Measurements from ENCODE around the gene MYO3B. TPM values are rescaled to one million over a fixed set of nuclear protein-coding genes. Genes with fewer than 3 reads are reported as not detected.

Gene MYO3B
- total and polyA plus RNA-seq, 2 experiments from 2014 or later = 0.11 TPM; not detected in 1

DNA sequence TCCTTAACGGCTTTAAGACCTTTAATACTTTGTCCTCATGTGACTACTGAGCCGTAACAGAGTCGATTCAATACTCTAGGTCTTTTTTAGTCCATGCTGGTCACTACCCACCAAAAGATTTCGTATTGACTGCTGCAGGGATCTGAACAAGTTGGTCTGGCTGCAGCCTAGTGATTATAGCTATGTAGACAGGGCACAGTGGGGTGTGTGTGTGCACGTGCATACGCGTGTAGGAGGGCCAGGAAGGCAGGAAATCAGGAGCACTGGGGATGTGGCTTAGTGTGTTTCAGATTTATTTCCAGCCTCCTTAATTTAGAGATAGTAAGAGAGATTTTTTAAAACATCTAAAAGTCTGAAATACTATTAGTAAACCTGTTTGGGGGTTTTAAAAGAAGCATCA, 161.4 kb downstream of the MYO3B start:
- H3K4me3 ChIP-seq = no peak overlapping the region
- no peaks in the 10 kb centered on the region for H4K20me1 ChIP-seq (ENCODE audit: insufficient read depth)
- H3K36me3 ChIP-seq (ENCODE audit: low read depth) = no peaks in the 10 kb centered on the region
- no peak overlapping the region for H3K27ac ChIP-seq
- H3K4me2 ChIP-seq (ENCODE audit: unreplicated experiment) = no peak overlapping the region
- H3K4me1 ChIP-seq (ENCODE audit: insufficient read depth) = no peaks in the 10 kb centered on the region
- no peaks in the 10 kb centered on the region for H3F3A ChIP-seq (ENCODE audit: insufficient read depth)
- WGBS, 2 experiments (ENCODE audit: low coverage in 1 of 2, low lambda C conversion rate in 2 of 2, missing lambda C conversion rate in 2 of 2) = 53 to 55% methylated on average over 7 of the region's 7 CpGs
- TF ChIP-seq EZH2 (IDR thresholded peaks at IDR 0.05; ENCODE audit: insufficient read depth, poor library complexity, severe bottlenecking) (no peak), EZH2phosphoT487 (IDR thresholded peaks at IDR 0.05; ENCODE audit: insufficient read depth, low read depth) (no peak)
- no peak overlapping the region for H3K9ac ChIP-seq
- H3K79me2 ChIP-seq (ENCODE audit: insufficient read depth) = no peaks in the 10 kb centered on the region
- no peak overlapping the region for H2AFZ ChIP-seq
- H3K9me2 ChIP-seq (ENCODE audit: insufficient read depth) = no peaks in the 10 kb centered on the region
- no peak for DNase-seq
- no peaks in the 10 kb centered on the region for H3K9me3 ChIP-seq (ENCODE audit: low read depth)
- no peaks in the 10 kb centered on the region; the same call in 1 of the 2 replicates for H3K27me3 ChIP-seq (replicated peaks; ENCODE audit: insufficient read depth)
- in situ Hi-C loops (cut with MboI) = no loop called here

- Histone ChIP-seq H3F3A (ENCODE audit: insufficient read depth) (no peaks in the 10 kb centered on the region), H3K79me2 (ENCODE audit: insufficient read depth) (no peaks in the 10 kb centered on the region), H3K4me1 (ENCODE audit: insufficient read depth) (no peaks in the 10 kb centered on the region), H3K9me2 (ENCODE audit: insufficient read depth) (no peaks in the 10 kb centered on the region), H3K4me2 (ENCODE audit: unreplicated experiment) (no peak overlapping the region), H3K36me3 (ENCODE audit: low read depth) (no peaks in the 10 kb centered on the region), H3K4me3 (no peak overlapping the region), H4K20me1 (ENCODE audit: insufficient read depth) (no peaks in the 10 kb centered on the region), H3K9ac (no peak overlapping the region), H3K27me3 (replicated peaks; ENCODE audit: insufficient read depth) (no peaks in the 10 kb centered on the region; the same call in 1 of the 2 replicates), H3K9me3 (ENCODE audit: low read depth) (no peaks in the 10 kb centered on the region), H2AFZ (no peak overlapping the region), H3K27ac (no peak overlapping the region)
- DNase-seq = no peak
- no peak for TF ChIP-seq EZH2phosphoT487 (IDR thresholded peaks at IDR 0.05; ENCODE audit: insufficient read depth, low read depth)
- TF ChIP-seq EZH2 (IDR thresholded peaks at IDR 0.05; ENCODE audit: insufficient read depth, poor library complexity, severe bottlenecking) = no peak
- in situ Hi-C loops (cut with MboI) = no loop called here
- 29 to 41% methylated on average over 5 of the region's 5 CpGs for WGBS, 2 experiments (ENCODE audit: low coverage in 1 of 2, low lambda C conversion rate in 2 of 2, missing lambda C conversion rate in 2 of 2)
These were observed 162.1 kb downstream of the MYO3B start for GRCh38 chr2:170339750-170340692.

DNA sequence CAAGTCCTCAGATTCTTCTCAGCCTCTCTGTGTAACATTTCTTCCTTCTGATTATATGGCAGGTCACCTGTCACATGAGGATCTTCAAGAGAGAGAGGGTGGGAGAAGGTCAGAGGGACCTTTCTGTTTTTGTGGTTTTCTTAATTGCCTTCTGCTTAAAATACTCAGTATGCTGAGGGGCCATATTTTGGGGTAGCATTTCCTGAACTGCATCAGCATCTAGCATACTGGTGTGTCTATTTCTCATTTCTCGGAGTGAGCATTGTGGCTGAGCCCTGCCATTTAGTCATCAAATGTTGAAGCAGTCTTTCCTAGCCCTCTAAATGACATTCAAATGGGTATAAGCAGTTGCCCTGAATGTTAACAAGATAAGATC, 162.7 kb downstream of the MYO3B start:
- Histone ChIP-seq H3K9ac (no peak overlapping the region), H3K9me3 (ENCODE audit: low read depth) (no peaks in the 10 kb centered on the region), H3K4me2 (ENCODE audit: unreplicated experiment) (no peak overlapping the region), H3K9me2 (ENCODE audit: insufficient read depth) (no peaks in the 10 kb centered on the region), H3K27ac (no peak overlapping the region), H3K36me3 (ENCODE audit: low read depth) (no peaks in the 10 kb centered on the region), H3K4me3 (no peak overlapping the region), H3K4me1 (ENCODE audit: insufficient read depth) (no peaks in the 10 kb centered on the region), H3K27me3 (replicated peaks; ENCODE audit: insufficient read depth) (no peaks in the 10 kb centered on the region; the same call in 1 of the 2 replicates), H4K20me1 (ENCODE audit: insufficient read depth) (no peaks in the 10 kb centered on the region), H3K79me2 (ENCODE audit: insufficient read depth) (no peaks in the 10 kb centered on the region), H3F3A (ENCODE audit: insufficient read depth) (no peaks in the 10 kb centered on the region), H2AFZ (no peak overlapping the region)
- 71 to 86% methylated on average over 1 of the region's 1 CpG for WGBS, 2 experiments (ENCODE audit: low coverage in 1 of 2, low lambda C conversion rate in 2 of 2, missing lambda C conversion rate in 2 of 2)
- in situ Hi-C loops (cut with MboI) = no loop called here
- no peak for TF ChIP-seq EZH2phosphoT487 (IDR thresholded peaks at IDR 0.05; ENCODE audit: insufficient read depth, low read depth)
- no peak for TF ChIP-seq EZH2 (IDR thresholded peaks at IDR 0.05; ENCODE audit: insufficient read depth, poor library complexity, severe bottlenecking)
- no peak for DNase-seq

DNA sequence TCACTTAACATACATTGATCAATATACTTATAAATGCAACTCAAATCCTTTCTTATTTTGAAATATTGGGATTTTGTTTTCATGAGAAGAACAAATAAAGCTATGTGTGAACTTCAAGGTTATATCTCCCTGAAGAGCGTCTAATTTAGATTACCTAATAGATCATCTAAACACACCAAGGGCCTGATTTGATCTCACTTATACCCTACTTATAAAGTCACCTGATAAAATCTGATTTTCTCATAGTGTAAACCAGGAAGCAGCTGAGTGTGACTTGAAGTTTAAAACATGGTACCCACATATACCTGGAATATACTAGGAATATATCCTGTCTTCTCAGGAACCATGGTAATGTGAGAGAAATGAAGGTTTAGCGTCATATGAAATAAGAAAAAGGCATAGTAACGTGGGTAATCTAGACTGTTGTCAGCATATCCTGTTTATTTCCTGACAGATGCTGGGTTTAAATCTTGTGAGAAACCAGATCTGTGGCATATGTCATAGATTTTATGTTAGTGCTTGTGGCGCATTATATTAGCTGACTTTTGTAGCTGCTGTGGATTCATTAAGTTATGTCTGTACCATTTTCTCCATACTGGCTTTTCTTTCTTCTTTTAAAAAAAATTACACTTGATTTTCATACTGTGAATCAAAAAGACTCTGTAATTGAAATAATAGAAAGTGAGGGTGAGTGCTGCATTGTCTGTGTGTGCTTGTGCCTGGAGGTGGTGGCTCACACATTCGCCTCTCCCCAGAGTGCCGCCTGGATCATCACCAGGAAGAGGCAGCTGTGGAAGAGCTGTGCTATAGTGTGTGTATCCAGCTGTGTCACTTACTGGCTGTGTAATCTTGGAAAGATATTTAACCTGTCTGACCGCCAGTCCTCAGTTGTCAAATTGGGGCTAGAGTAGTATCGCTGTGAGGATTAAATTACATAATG, 164.0 kb downstream of the MYO3B start:
- no peak overlapping the region for H3K9ac ChIP-seq
- no peaks in the 10 kb centered on the region; the same call in 1 of the 2 replicates for H3K27me3 ChIP-seq (replicated peaks; ENCODE audit: insufficient read depth)
- H3K9me3 ChIP-seq (ENCODE audit: low read depth) = no peaks in the 10 kb centered on the region
- no peaks in the 10 kb centered on the region for H3F3A ChIP-seq (ENCODE audit: insufficient read depth)
- no peaks in the 10 kb centered on the region for H3K79me2 ChIP-seq (ENCODE audit: insufficient read depth)
- H3K36me3 ChIP-seq (ENCODE audit: low read depth) = no peaks in the 10 kb centered on the region
- WGBS, 2 experiments (ENCODE audit: low coverage in 1 of 2, low lambda C conversion rate in 2 of 2, missing lambda C conversion rate in 2 of 2) = 62 to 64% methylated on average over 8 of the region's 8 CpGs
- no peak overlapping the region for H3K4me3 ChIP-seq
- no peak overlapping the region for H2AFZ ChIP-seq
- no peak overlapping the region for H3K4me2 ChIP-seq (ENCODE audit: unreplicated experiment)
- H3K9me2 ChIP-seq (ENCODE audit: insufficient read depth) = no peaks in the 10 kb centered on the region
- TF ChIP-seq EZH2 (IDR thresholded peaks at IDR 0.05; ENCODE audit: insufficient read depth, poor library complexity, severe bottlenecking) = no peak
- no peaks in the 10 kb centered on the region for H3K4me1 ChIP-seq (ENCODE audit: insufficient read depth)
- in situ Hi-C loops (cut with MboI) = no loop called here
- no peak for DNase-seq
- no peaks in the 10 kb centered on the region for H4K20me1 ChIP-seq (ENCODE audit: insufficient read depth)
- H3K27ac ChIP-seq = no peak overlapping the region

All from GM23248 (cell line).